ENCODE data around the gene ABCF3. TPM values are rescaled to one million over a fixed set of nuclear protein-coding genes. Genes with fewer than 3 reads are reported as not detected.

The ABCF3 gene
- total and polyA plus RNA-seq, 2 donors (not counting 3 experiments of a cell fraction or from before 2014, with no cell fraction given) = 68.8 to 73.4 TPM

DNA sequence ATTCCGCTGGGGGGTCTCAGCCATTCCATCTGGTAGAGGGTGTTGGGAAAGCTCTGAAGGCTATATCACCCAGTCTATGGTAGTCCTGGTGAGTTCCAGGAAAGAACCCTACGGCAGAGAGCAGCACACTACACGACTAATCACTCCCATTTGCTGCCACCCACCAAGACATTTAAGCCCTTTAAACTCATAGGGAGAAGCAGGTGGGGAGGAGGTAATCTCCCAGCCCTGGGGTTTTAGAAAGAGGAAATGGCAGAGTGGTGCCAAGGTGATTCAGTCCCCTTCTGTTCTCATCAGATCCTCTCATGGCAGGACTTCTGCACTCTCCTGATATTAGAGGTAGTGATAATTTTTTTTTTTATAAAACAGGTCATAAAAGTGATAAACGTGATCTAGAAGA lies 32.8 kb downstream of the ABCF3 start:
- CTCF ChIA-PET = interaction anchor here (1.6 to 7.6 kb wide), 2 partner anchors 8 kb away, joined by 5 to 65 read pairs; no protein-coding TSS in a partner anchor

DNA sequence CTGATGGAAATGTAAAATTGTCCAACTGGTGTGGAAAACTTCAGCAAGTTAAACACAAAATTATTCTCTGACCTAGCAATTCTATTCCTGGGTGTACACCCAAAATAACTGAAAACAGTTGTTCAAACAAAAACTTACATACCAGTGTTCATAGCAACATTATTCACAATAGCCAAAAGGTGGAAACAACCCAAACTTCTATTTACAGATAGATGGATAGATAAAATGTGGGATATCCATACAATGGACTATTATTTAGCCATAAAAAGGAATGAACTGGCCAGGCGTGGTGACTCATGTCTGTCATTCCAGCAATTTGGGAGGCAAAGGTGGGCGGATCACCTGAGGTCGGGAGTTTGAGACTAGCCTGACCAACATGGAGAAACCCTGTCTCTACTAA lies 36.5 kb downstream of the ABCF3 start:
- no peak overlapping the region for H3K27ac ChIP-seq (ENCODE audit: insufficient read depth, low read depth, low read length)
- peaks cover 2 to 9% of the 10 kb centered on the region in 2 experiments for H3K27me3 ChIP-seq (ENCODE audit: control insufficient read depth in 2 of 2, insufficient read depth in 2 of 2, low read length in 2 of 2)
- no peak for FAIRE-seq
- ChIA-PET POLR2A (no interaction called here), CTCF (interaction anchor here (0.6 kb wide), 1 partner anchor 71 kb away, joined by 4 read pairs; no protein-coding TSS in a partner anchor)
- no peaks in the 10 kb centered on the region for H3K9me1 ChIP-seq (replicated peaks; ENCODE audit: control insufficient read depth, extremely low read depth, insufficient read depth, low read length)
- no peaks in the 10 kb centered on the region for H3K9me3 ChIP-seq (replicated peaks; ENCODE audit: control insufficient read depth, insufficient read depth, low read length)
- no peak overlapping the region for H2AFZ ChIP-seq (ENCODE audit: low read depth, low read length)
- H3K4me3 ChIP-seq (replicated peaks in 1 of 3; ENCODE audit: insufficient read depth in 1 of 3, low read depth in 1 of 3, low read length in 3 of 3) = no peak overlapping the region
- H3K4me2 ChIP-seq (ENCODE audit: insufficient read depth, low read length) = no peak overlapping the region
- TF ChIP-seq, protein P1, sequence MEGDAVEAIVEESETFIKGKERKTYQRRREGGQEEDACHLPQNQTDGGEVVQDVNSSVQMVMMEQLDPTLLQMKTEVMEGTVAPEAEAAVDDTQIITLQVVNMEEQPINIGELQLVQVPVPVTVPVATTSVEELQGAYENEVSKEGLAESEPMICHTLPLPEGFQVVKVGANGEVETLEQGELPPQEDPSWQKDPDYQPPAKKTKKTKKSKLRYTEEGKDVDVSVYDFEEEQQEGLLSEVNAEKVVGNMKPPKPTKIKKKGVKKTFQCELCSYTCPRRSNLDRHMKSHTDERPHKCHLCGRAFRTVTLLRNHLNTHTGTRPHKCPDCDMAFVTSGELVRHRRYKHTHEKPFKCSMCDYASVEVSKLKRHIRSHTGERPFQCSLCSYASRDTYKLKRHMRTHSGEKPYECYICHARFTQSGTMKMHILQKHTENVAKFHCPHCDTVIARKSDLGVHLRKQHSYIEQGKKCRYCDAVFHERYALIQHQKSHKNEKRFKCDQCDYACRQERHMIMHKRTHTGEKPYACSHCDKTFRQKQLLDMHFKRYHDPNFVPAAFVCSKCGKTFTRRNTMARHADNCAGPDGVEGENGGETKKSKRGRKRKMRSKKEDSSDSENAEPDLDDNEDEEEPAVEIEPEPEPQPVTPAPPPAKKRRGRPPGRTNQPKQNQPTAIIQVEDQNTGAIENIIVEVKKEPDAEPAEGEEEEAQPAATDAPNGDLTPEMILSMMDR (IDR thresholded peaks at IDR 0.05; ENCODE audit: extremely low read depth in 1 of 2, insufficient read depth in 1 of 2, low read depth in 1 of 2, low read length in 2 of 2) = no peak
- TF ChIP-seq MYC (IDR thresholded peaks at IDR 0.05; ENCODE audit: low read depth, low read length) = no peak
- no peak for TF ChIP-seq POLR2A (IDR thresholded peaks at IDR 0.05; ENCODE audit: low read depth, low read length)
- TF ChIP-seq, protein P2, sequence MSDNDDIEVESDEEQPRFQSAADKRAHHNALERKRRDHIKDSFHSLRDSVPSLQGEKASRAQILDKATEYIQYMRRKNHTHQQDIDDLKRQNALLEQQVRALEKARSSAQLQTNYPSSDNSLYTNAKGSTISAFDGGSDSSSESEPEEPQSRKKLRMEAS (IDR thresholded peaks at IDR 0.05; ENCODE audit: insufficient read depth, insufficient read length) = no peak
- no peak for TF ChIP-seq GATA2 (IDR thresholded peaks at IDR 0.05; ENCODE audit: insufficient read depth, insufficient read length, low read depth, low read length)
- TF ChIP-seq EZH2 (IDR thresholded peaks at IDR 0.05; ENCODE audit: borderline replicate concordance, low read depth, low read length, severe bottlenecking) = no peak
- no peak for TF ChIP-seq FOS (IDR thresholded peaks at IDR 0.05; ENCODE audit: borderline replicate concordance, insufficient read depth, low read length)
- TF ChIP-seq POLR2AphosphoS5 (IDR thresholded peaks at IDR 0.05; ENCODE audit: insufficient read depth, low read depth, low read length) = no peak
- no peak for TF ChIP-seq JUN (IDR thresholded peaks at IDR 0.05; ENCODE audit: borderline replicate concordance, insufficient read depth, insufficient read length, low read depth)
- no peaks in the 10 kb centered on the region for H4K20me1 ChIP-seq (replicated peaks; ENCODE audit: control insufficient read depth, extremely low read depth, insufficient read depth, low read length)
- H3K9ac ChIP-seq (replicated peaks; ENCODE audit: extremely low read depth, insufficient read depth, low read length) = no peak overlapping the region
- BruUV-seq (replicated peaks) = no TSS peak
- DNase-seq (ENCODE audit: low read depth, low spot score) = no peak
- H3K4me1 ChIP-seq (ENCODE audit: control insufficient read depth, extremely low read depth, insufficient read depth, low read length) = no peaks in the 10 kb centered on the region
- intact Hi-C loops (cut with micrococcal nuclease) (no loop called here), dilution Hi-C loops (cut with MboI; ENCODE audit: extremely low pct_ligation_motif_present, low sequenced_read_pairs) (no loop called here)
- no peaks in the 10 kb centered on the region for H3K36me3 ChIP-seq (ENCODE audit: control insufficient read depth in 2 of 2, extremely low read depth in 1 of 2, insufficient read depth in 2 of 2, low read length in 2 of 2)
- no peaks in the 10 kb centered on the region for H3K79me2 ChIP-seq (ENCODE audit: control insufficient read depth, insufficient read depth, low read length)

More for the DNA sequence above, 32.8 kb downstream of the ABCF3 start:
- Histone ChIP-seq H3K4me3 (replicated peaks in 1 of 3; ENCODE audit: insufficient read depth in 1 of 3, low read depth in 1 of 3, low read length in 3 of 3) (no peak overlapping the region), H2AFZ (ENCODE audit: low read depth, low read length) (no peak overlapping the region), H3K4me1 (ENCODE audit: control insufficient read depth, extremely low read depth, insufficient read depth, low read length) (peaks cover 8% of the 10 kb centered on the region), H3K27me3 (ENCODE audit: control insufficient read depth in 2 of 2, insufficient read depth in 2 of 2, low read length in 2 of 2) (peaks cover 0 to 2% of the 10 kb centered on the region in 2 experiments), H3K9me1 (replicated peaks; ENCODE audit: control insufficient read depth, extremely low read depth, insufficient read depth, low read length) (no peaks in the 10 kb centered on the region), H4K20me1 (replicated peaks; ENCODE audit: control insufficient read depth, extremely low read depth, insufficient read depth, low read length) (no peaks in the 10 kb centered on the region), H3K27ac (ENCODE audit: insufficient read depth, low read depth, low read length) (no peak overlapping the region), H3K36me3 (ENCODE audit: control insufficient read depth in 2 of 2, extremely low read depth in 1 of 2, insufficient read depth in 2 of 2, low read length in 2 of 2) (no peaks in the 10 kb centered on the region), H3K79me2 (ENCODE audit: control insufficient read depth, insufficient read depth, low read length) (no peaks in the 10 kb centered on the region), H3K4me2 (ENCODE audit: insufficient read depth, low read length) (no peak overlapping the region), H3K9me3 (replicated peaks; ENCODE audit: control insufficient read depth, insufficient read depth, low read length) (no peaks in the 10 kb centered on the region), H3K9ac (replicated peaks; ENCODE audit: extremely low read depth, insufficient read depth, low read length) (no peak overlapping the region)
- no TSS peak for BruUV-seq (replicated peaks)
- intact Hi-C loops (cut with micrococcal nuclease) = no loop called here
- no peak for TF ChIP-seq GATA2 (IDR thresholded peaks at IDR 0.05; ENCODE audit: insufficient read depth, insufficient read length, low read depth, low read length)
- no peak for TF ChIP-seq MYC (IDR thresholded peaks at IDR 0.05; ENCODE audit: low read depth, low read length)
- POLR2A ChIA-PET = no interaction called here
- dilution Hi-C loops (cut with MboI; ENCODE audit: extremely low pct_ligation_motif_present, low sequenced_read_pairs) = no loop called here
- FAIRE-seq = no peak
- no peak for DNase-seq (ENCODE audit: low read depth, low spot score)
